Stimulated activated CD8-positive, alpha-beta memory T cell treated with anti-CD3 and anti-CD28 coated beads, Interleukin-2, amount 100 ng/mL, for 48 hours (primary cell): ENCODE measurements around the gene MXD1.

ENCODE experiments used
- DNase-seq, 2 donors: peaks; one replicate each; pipeline ENCODE4 v3.0.0-alpha.2; 2020; ENCODE audit warnings: low read depth in 2 of 2

MXD1 gene

DNA sequence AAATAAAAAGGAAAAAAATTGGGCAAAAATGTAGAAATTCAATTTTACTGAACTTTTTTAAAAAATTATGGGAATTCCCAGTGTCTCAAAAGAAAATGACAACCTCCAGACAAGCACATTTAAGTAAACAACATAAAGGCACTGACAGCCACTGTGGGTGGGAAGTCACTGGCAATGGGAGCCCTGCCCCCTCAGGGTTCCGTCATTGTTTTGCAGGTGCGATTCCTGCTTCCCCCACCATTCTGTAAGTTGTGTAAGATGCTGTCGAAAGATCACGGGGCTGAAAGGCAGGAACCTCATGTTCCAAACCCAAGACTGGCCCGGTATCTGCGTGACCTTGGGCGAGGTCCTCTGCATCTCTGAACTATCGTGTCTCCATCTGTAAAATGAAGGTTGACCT lies 62.3 kb downstream of the MXD1 start:
- no peak for DNase-seq

DNA sequence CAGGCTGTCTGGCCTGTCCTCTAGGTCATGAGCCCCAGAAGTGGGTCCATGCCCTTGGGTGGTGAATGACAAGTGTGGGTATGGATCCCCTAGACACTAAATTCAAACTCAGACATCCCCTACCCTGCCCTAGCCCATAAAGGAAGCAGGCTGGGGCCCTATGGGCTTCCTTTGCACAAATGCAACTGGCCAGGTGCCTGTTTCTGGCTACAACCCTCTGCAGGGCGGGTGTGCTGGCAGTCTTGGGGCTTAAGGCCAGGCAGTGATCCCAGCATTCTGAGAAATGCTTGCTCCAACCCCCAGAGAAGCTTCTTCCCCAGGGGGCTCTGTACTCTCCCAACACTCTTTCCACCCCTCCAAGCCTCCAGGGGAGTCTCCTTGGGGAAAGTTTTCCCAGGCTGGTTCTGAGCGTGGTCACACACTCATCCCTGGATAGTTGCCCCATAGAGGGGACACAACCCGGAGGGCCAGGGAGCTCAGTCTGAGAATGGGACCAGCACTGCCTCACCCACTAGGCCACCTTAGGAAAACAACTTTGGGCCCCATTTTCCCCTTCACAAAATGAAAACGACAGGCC lies 63.1 kb downstream of the MXD1 start:
- DNase-seq, result no peak

DNA sequence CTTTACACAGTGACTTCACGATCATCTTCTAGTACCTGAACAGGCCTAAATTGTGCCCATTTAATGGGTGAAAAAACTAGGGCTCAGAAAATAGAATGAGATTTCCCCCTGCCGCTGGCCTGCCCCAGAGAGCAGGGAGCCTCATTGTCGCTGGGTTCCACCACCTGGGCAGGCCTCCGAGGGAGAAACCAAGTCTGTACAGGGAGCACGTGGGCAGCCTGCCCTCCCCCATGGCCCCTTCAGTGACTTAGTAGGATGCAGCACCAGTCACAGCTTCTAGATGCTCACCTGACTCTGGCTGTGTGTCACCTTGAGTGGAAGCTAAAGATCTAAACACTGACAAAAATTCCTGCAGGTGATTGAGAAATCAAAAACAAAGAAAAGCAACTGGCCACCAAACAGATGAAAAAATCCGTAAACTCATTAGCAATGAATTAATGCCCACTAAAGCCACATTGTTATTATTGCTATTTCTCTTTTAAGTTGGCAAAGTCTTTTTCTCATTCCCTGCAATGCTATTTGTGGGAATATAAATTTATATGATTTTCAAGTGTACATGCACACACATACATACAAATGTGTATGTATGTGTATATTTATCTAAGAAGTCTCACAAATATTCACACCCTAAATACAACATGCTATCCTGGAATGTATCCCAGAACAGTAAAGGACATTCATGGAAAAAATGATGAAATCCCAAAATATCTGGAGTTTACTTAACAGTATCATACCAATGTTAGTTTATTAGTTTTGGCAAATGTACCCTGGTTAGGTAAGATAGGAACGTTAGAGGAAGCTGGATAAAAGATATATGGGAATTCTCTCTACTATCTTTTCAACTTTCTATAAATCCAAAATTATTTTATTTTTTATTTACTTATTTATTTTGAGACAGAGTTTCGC lies 65.2 kb downstream of the MXD1 start:
- DNase-seq, result no peak

DNA sequence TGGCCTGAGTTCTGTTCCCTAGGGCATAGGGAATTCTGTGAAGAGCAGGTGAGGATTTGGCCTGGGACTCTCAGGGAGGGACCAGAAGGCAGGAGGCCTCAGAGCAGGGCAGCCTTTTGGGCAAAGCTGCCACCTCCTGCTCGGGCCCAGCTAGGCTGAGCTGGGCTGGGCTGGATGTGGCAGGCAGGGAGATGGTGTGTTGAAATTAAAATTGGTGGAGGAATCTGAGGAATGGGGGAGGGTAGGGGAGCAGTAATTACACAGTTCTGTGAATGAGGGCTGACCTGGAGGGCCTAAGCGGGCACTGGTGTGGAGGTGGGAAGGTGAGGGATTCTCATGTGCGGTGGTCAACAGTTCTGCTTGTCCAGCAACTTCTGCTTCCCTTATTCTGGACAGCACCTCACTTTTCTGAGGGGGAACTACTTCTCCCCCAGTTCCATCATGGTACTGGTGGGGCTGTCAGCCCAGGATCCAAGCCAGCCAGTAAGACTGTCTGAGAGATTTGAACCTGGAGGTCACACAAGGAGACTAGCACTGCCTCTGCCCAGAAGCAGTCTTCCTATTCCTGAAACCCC lies 68.6 kb downstream of the MXD1 start:
- DNase-seq, result no peak

DNA sequence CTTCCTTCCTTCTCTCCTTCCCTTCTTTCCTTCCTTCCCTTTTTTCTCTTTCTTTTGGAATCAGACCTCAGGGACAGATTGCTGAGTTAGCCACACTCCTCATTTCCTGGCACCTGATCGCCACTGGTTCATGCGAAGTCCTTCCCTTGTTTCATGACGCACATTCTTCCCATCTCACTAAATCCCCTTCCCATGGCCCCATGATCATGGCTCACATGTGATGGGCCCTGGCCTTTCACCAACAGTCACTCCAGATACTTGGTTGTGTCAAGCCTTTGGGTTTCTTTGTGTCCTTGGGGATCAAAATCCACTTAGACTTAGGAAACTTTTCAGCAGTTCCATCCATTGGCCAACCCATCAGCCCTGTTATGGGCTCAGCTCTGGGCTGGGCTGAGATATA lies 70.3 kb downstream of the MXD1 start:
- DNase-seq, result no peak

DNA sequence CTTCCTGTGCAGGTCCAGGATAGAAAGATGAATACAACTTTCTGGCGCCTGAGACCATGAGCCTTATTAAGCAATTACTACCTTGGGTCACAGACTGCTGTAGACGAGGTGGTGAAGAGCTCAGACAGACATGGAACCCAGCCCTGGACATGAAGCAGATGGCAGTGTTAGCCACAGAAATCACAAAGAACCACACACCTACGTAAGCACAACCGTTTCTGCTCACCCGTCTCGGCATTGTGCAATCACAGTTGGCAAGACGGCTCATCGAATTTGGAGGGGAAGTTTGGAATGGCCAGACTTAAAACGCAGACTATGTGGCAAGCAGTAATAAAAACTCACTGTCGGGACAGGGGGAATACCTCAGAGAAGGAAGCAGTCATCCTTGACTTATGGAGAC lies 70.8 kb downstream of the MXD1 start:
- DNase-seq, result no peak

DNA sequence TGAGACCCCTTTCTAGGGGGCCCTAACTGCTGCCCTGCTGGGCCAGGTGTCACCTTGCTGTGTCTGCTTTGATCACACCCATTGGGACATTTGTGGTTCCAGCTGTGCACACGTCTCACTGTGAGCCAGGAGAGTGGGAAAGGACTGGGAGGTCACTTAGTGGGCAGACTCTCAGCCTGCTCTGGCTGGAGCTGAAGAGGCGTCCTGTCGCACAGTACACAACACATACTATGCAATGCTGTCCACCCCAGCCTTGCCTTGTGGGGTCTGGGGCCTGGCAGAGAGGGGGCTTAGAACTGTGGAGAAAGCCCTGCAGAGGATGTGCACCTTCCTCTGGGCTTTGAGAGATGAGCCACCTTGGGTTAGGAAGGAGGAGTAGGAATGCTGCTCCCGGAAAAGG lies 71.8 kb downstream of the MXD1 start:
- DNase-seq, result no peak

DNA sequence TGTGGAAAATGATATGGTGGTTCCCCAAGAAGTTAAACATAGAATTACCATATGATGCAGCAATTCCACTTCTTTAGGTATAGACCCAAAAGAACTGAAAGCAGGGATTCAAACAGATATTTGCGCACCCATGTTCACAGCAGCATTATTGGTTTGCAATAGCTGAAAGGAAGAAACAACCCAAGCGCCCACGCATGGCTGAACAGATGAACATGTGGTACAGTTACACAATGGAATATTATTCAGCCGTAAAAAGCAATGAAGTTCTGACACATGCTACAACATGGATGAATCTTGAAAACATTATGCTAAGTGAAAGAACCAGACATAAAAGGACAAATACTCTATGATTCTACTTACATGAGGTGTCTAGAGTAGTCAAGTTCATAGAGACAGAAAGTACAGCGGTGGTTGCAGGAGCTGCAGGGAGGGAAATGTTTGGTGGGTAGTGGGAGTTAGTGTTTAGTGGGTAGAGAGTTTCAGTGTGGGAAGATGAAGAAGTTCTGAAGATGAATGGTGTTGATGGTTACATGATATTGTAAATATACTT lies 73.3 kb downstream of the MXD1 start:
- no peak for DNase-seq

DNA sequence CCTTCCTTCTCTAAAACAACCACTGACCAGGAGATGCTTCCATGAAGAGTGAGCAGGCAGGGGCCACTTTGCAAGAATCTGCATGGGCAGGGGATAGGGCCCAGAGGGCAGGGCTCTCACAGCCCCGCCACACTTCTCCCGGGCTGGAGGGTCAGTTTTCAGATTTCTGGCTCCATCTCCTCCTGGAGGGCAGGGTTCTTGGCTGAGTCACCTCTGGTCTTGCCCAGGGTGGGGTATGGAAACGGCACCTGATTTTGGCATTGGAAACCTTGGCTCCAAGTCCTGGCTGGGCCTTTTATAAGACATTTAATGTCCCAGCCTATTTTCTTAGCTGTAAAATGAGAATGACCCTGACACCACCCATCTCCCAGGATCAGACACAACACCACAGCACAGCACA lies 74.1 kb downstream of the MXD1 start:
- no peak for DNase-seq

DNA sequence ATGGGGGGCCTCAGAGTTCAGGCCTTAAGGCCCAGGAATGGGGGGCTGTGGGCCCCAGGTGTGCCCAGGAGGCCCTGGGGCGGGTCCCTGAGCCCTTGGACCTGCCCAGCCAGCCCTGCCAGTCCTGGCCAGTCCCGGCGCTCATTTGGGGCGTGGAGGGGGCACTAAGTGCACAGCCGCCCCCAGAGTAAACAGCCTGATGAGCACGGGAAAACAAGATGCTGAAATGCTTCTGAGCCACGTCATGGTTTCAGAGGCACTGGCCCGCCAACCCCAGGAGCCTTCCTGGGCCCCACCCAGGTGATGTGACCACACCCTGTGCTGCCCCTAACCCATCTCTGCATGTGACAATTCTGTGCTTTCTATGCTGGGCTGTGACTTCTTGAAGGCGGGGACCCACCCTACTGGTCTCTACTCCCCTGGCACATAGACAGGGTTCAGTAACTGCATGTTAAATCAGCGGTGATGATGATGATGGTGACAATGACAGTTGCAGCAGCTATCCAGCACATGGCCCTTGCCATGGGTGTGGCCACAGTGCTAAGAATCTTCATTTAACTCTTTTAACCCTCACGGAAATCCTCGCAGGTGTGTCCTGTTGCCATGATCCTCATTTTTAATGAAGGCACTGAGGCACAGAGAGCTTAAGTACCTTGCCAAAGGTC lies 74.7 kb downstream of the MXD1 start:
- no peak for DNase-seq
